Subcutaneous abdominal adipose tissue (tissue), 5 donors: ENCODE results near the gene PXYLP1.

Experiments used
- H3K27ac ChIP-seq: one replicate; pipeline ENCODE4 v1.7.0; 2013; ENCODE audit warnings: low read depth, mild to moderate bottlenecking, inconsistent platforms, low read length, moderate library complexity
- H3K27me3 ChIP-seq, 5 donors: one replicate each; pipeline ENCODE4 v1.7.0; 2013; ENCODE audit warnings: low read length in 5 of 5, inconsistent platforms in 1 of 5; ENCODE audit not compliant: control insufficient read depth in 5 of 5, insufficient read depth in 4 of 5
- H3K36me3 ChIP-seq, 5 donors: one replicate each; pipeline ENCODE4 v1.7.0; 2013; ENCODE audit warnings: low read length in 5 of 5; ENCODE audit not compliant: control insufficient read depth in 5 of 5, insufficient read depth in 5 of 5
- H3K4me1 ChIP-seq, 5 donors: one replicate each; pipeline ENCODE4 v1.7.0; 2013; ENCODE audit warnings: low read length in 5 of 5, mild to moderate bottlenecking in 3 of 5, moderate library complexity in 1 of 5; ENCODE audit not compliant: control insufficient read depth in 5 of 5, insufficient read depth in 5 of 5
- H3K4me3 ChIP-seq, 5 donors: one replicate each; pipeline ENCODE4 v1.7.0; 2013; ENCODE audit warnings: low read length in 5 of 5, low read depth in 1 of 5
- H3K9ac ChIP-seq, 5 donors: one replicate each; pipeline ENCODE4 v1.7.0; 2013; ENCODE audit warnings: low read length in 5 of 5, mild to moderate bottlenecking in 4 of 5, moderate library complexity in 3 of 5
- H3K9me3 ChIP-seq, 5 donors: one replicate each; pipeline ENCODE4 v1.7.0; 2013; ENCODE audit warnings: low read length in 5 of 5; ENCODE audit not compliant: control insufficient read depth in 5 of 5
- donor health status: healthy.
- donor health status: healthy.
- donor health status: healthy.
- donor health status: healthy.
- donor health status: healthy.

PXYLP1 gene

DNA sequence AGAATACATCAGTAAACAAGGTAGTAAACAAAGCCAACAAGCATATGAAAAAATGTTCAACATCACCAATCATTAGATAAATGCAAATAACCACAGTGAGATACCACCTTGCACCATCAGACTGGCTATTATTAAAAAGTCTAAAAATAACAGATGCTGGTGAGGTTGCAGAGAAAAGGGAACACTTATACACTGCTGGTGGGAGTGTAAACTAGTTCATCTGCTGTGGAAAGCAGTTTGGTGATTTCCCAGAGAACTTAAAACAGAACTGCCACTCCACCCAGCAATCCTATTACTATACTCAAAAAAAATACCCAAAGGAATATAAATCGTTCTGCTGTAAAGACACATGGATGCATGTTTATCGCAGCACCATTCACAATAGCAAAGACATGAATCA, 106.4 kb downstream of the PXYLP1 start:
- Histone ChIP-seq H3K9ac (no peak overlapping the region), H3K9me3 (no peaks in the 10 kb centered on the region), H3K27ac (no peak overlapping the region), H3K4me1 (peaks cover 0 to 3% (median 0%) of the 10 kb centered on the region in 5 donors), H3K27me3 (peaks cover 0 to 2% (median 0%) of the 10 kb centered on the region in 5 donors), H3K4me3 (no peak overlapping the region), H3K36me3 (no peaks in the 10 kb centered on the region)

GRCh38 chr3:141338881-141339280, 107.3 kb downstream of the PXYLP1 start:
- Histone ChIP-seq H3K27ac (no peak overlapping the region), H3K4me1 (peaks cover 0 to 3% (median 0%) of the 10 kb centered on the region in 5 donors)

DNA sequence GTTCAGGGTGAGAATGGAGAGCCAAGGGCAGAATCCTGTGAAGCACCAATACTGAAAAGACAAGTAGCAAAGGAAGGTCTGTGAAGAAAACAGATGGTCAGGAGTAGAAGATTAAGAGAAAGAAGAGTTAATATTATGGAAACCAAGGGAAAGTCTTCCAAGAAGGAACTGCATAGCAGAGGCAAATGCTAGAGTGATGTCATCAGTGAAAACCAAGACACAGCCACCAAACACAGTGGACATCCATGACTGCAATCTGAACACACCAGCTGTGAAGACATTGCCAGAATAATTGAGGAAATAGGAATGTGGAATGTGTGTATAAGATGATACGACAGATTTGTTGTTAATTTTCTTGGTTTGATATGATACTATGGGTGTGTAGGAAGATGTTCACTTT, 109.9 kb downstream of the PXYLP1 start:
- Histone ChIP-seq H3K27ac (no peak overlapping the region), H3K27me3 (peaks cover 0 to 2% (median 0%) of the 10 kb centered on the region in 5 donors), H3K36me3 (no peaks in the 10 kb centered on the region)

More at GRCh38 chr3:141338881-141339280, 107.3 kb downstream of the PXYLP1 start:
- Histone ChIP-seq H3K27me3 (peaks cover 0 to 2% (median 0%) of the 10 kb centered on the region in 5 donors), H3K9ac (no peak overlapping the region), H3K36me3 (no peaks in the 10 kb centered on the region), H3K9me3 (no peaks in the 10 kb centered on the region), H3K4me3 (no peak overlapping the region)

GRCh38 chr3:141342386-141342785, 110.8 kb downstream of the PXYLP1 start:
- no peaks in the 10 kb centered on the region for H3K4me1 ChIP-seq

More for the DNA sequence above, 109.9 kb downstream of the PXYLP1 start:
- Histone ChIP-seq H3K9ac (no peak overlapping the region), H3K4me3 (no peak overlapping the region), H3K9me3 (no peaks in the 10 kb centered on the region), H3K4me1 (peaks cover 0 to 3% (median 0%) of the 10 kb centered on the region in 5 donors)

GRCh38 chr3:141343077-141343476, 111.5 kb downstream of the PXYLP1 start:
- Histone ChIP-seq H3K9me3 (no peaks in the 10 kb centered on the region), H3K27me3 (peaks cover 0 to 2% (median 0%) of the 10 kb centered on the region in 5 donors), H3K4me1 (no peaks in the 10 kb centered on the region), H3K27ac (no peak overlapping the region), H3K36me3 (no peaks in the 10 kb centered on the region), H3K4me3 (no peak overlapping the region), H3K9ac (no peak overlapping the region)

More at GRCh38 chr3:141342386-141342785, 110.8 kb downstream of the PXYLP1 start:
- Histone ChIP-seq H3K36me3 (no peaks in the 10 kb centered on the region), H3K9me3 (no peaks in the 10 kb centered on the region), H3K27me3 (peaks cover 0 to 2% (median 0%) of the 10 kb centered on the region in 5 donors), H3K27ac (no peak overlapping the region), H3K4me3 (no peak overlapping the region), H3K9ac (no peak overlapping the region)

GRCh38 chr3:141343865-141344271, 112.2 kb downstream of the PXYLP1 start:
- H3K27ac ChIP-seq, result no peak overlapping the region
- H3K9me3 ChIP-seq, result no peaks in the 10 kb centered on the region
- peaks cover 0 to 2% (median 0%) of the 10 kb centered on the region in 5 donors for H3K27me3 ChIP-seq
- no peaks in the 10 kb centered on the region for H3K36me3 ChIP-seq
- H3K9ac ChIP-seq, result no peak overlapping the region
- H3K4me3 ChIP-seq, result no peak overlapping the region
- no peaks in the 10 kb centered on the region for H3K4me1 ChIP-seq
